ENCODE data around the gene PTRH2. TPM values are rescaled to one million over a fixed set of nuclear protein-coding genes. Genes with fewer than 3 reads are reported as not detected.

PTRH2 gene
- total and polyA plus RNA-seq, 2 donors = 23.2 to 25.9 TPM

GRCh38 chr17:59693582-59693981, 13.6 kb downstream of the PTRH2 start:
- Histone ChIP-seq H3K36me3 (ENCODE audit: control insufficient read depth in 2 of 2, insufficient read depth in 2 of 2, low read length in 1 of 2) (peaks cover 57 to 95% of the 10 kb centered on the region in 2 donors), H3K27me3 (ENCODE audit: control insufficient read depth in 2 of 2, insufficient read depth in 1 of 2, low read length in 1 of 2) (no peaks in the 10 kb centered on the region), H3K4me1 (ENCODE audit: control insufficient read depth in 2 of 2, insufficient read depth in 2 of 2, low read length in 2 of 2) (no peaks in the 10 kb centered on the region), H3K4me3 (ENCODE audit: low read length in 2 of 2) (no peak overlapping the region), H3K9me3 (ENCODE audit: control insufficient read depth in 2 of 2, insufficient read depth in 1 of 2, low read length in 1 of 2) (no peaks in the 10 kb centered on the region), H3K27ac (ENCODE audit: low read depth in 1 of 2, low read length in 1 of 2) (no peak overlapping the region)
- DNase-seq (ENCODE audit: low read depth in 6 of 9, low spot score in 9 of 9) = no peak
- WGBS = 98% methylated on average over 7 of the region's 7 CpGs

GRCh38 chr17:59688496-59688895, 18.7 kb downstream of the PTRH2 start:
- Histone ChIP-seq H3K4me3 (ENCODE audit: low read length in 2 of 2) (no peak overlapping the region), H3K36me3 (ENCODE audit: control insufficient read depth in 2 of 2, insufficient read depth in 2 of 2, low read length in 1 of 2) (peaks cover 39 to 97% of the 10 kb centered on the region in 2 donors), H3K27ac (ENCODE audit: low read depth in 1 of 2, low read length in 1 of 2) (no peak overlapping the region), H3K9me3 (ENCODE audit: control insufficient read depth in 2 of 2, insufficient read depth in 1 of 2, low read length in 1 of 2) (no peaks in the 10 kb centered on the region), H3K4me1 (ENCODE audit: control insufficient read depth in 2 of 2, insufficient read depth in 2 of 2, low read length in 2 of 2) (no peaks in the 10 kb centered on the region), H3K27me3 (ENCODE audit: control insufficient read depth in 2 of 2, insufficient read depth in 1 of 2, low read length in 1 of 2) (no peaks in the 10 kb centered on the region)
- whole genome bisulfite sequencing = 98% methylated on average over 2 of the region's 2 CpGs
- no peak for DNase-seq (ENCODE audit: low read depth in 6 of 9, low spot score in 9 of 9)

- DNase-seq (ENCODE audit: low read depth in 6 of 9, low spot score in 9 of 9) = no peak
- H3K9me3 ChIP-seq (ENCODE audit: control insufficient read depth in 2 of 2, insufficient read depth in 1 of 2, low read length in 1 of 2) = no peaks in the 10 kb centered on the region
- WGBS = 94% methylated on average over 1 of the region's 1 CpG
- H3K36me3 ChIP-seq (ENCODE audit: control insufficient read depth in 2 of 2, insufficient read depth in 2 of 2, low read length in 1 of 2) = peaks cover 35 to 98% of the 10 kb centered on the region in 2 donors
- H3K4me1 ChIP-seq (ENCODE audit: control insufficient read depth in 2 of 2, insufficient read depth in 2 of 2, low read length in 2 of 2) = no peaks in the 10 kb centered on the region
- H3K27ac ChIP-seq (ENCODE audit: low read depth in 1 of 2, low read length in 1 of 2) = no peak overlapping the region
- H3K27me3 ChIP-seq (ENCODE audit: control insufficient read depth in 2 of 2, insufficient read depth in 1 of 2, low read length in 1 of 2) = no peaks in the 10 kb centered on the region
- H3K4me3 ChIP-seq (ENCODE audit: low read length in 2 of 2) = no peak overlapping the region
Measured at GRCh38 chr17:59688008-59688407, 19.2 kb downstream of the PTRH2 start.

- no peaks in the 10 kb centered on the region for H3K9me3 ChIP-seq (ENCODE audit: control insufficient read depth in 2 of 2, insufficient read depth in 1 of 2, low read length in 1 of 2)
- peaks cover 33 to 96% of the 10 kb centered on the region in 2 donors for H3K36me3 ChIP-seq (ENCODE audit: control insufficient read depth in 2 of 2, insufficient read depth in 2 of 2, low read length in 1 of 2)
- no peaks in the 10 kb centered on the region for H3K4me1 ChIP-seq (ENCODE audit: control insufficient read depth in 2 of 2, insufficient read depth in 2 of 2, low read length in 2 of 2)
- no peak overlapping the region for H3K27ac ChIP-seq (ENCODE audit: low read depth in 1 of 2, low read length in 1 of 2)
- no peaks in the 10 kb centered on the region for H3K27me3 ChIP-seq (ENCODE audit: control insufficient read depth in 2 of 2, insufficient read depth in 1 of 2, low read length in 1 of 2)
- H3K4me3 ChIP-seq (ENCODE audit: low read length in 2 of 2) = no peak overlapping the region
- WGBS = 97% methylated on average over 6 of the region's 6 CpGs
- DNase-seq (ENCODE audit: low read depth in 6 of 9, low spot score in 9 of 9) = no peak
Measured at GRCh38 chr17:59684967-59685366, 22.3 kb downstream of the PTRH2 start.

DNA sequence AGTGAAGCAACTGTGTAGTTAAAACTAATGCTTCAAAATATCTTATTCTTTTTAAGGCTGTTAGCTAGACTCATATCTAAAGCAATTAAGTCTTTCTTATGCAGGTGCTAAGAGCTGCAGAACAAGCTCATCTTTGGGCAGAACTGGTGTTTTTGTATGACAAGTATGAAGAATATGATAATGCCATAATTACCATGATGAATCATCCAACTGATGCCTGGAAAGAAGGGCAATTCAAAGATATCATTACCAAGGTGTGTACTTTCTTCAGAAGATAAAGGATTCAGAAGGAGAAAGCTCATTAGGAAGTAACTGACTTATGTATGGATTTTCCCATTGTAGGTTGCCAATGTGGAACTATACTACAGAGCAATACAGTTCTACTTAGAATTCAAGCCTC, 23.9 kb downstream of the PTRH2 start:
- H3K4me1 ChIP-seq (ENCODE audit: control insufficient read depth in 2 of 2, insufficient read depth in 2 of 2, low read length in 2 of 2) = no peaks in the 10 kb centered on the region
- H3K4me3 ChIP-seq (ENCODE audit: low read length in 2 of 2) = no peak overlapping the region
- H3K36me3 ChIP-seq (ENCODE audit: control insufficient read depth in 2 of 2, insufficient read depth in 2 of 2, low read length in 1 of 2) = peaks cover 38 to 94% of the 10 kb centered on the region in 2 donors
- DNase-seq (ENCODE audit: low read depth in 6 of 9, low spot score in 9 of 9) = no peak
- H3K27ac ChIP-seq (ENCODE audit: low read depth in 1 of 2, low read length in 1 of 2) = no peak overlapping the region
- no peaks in the 10 kb centered on the region for H3K9me3 ChIP-seq (ENCODE audit: control insufficient read depth in 2 of 2, insufficient read depth in 1 of 2, low read length in 1 of 2)
- H3K27me3 ChIP-seq (ENCODE audit: control insufficient read depth in 2 of 2, insufficient read depth in 1 of 2, low read length in 1 of 2) = no peaks in the 10 kb centered on the region

DNA sequence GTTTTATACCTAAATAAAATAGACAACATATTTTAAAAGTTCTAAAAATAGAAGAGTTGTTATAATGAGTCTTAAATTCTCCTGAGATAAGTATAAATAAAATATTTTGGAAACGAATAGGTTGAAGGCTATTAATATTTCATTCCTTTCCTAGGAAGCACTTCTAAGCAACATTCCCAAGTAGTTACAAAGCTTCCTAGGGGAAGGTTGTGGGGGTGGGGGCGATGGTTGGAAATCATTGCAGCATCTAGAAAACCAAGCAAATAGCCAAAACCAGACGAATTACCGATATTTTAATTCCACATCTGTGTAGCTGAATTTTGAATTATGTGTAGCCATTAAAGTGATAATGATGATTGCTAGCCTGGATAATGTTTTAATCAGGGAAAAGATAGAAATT, 26.9 kb downstream of the PTRH2 start:
- Histone ChIP-seq H3K36me3 (ENCODE audit: control insufficient read depth in 2 of 2, insufficient read depth in 2 of 2, low read length in 1 of 2) (peaks cover 42 to 90% of the 10 kb centered on the region in 2 donors), H3K4me3 (ENCODE audit: low read length in 2 of 2) (no peak overlapping the region), H3K27me3 (ENCODE audit: control insufficient read depth in 2 of 2, insufficient read depth in 1 of 2, low read length in 1 of 2) (no peaks in the 10 kb centered on the region), H3K27ac (ENCODE audit: low read depth in 1 of 2, low read length in 1 of 2) (no peak overlapping the region), H3K4me1 (ENCODE audit: control insufficient read depth in 2 of 2, insufficient read depth in 2 of 2, low read length in 2 of 2) (no peaks in the 10 kb centered on the region), H3K9me3 (ENCODE audit: control insufficient read depth in 2 of 2, insufficient read depth in 1 of 2, low read length in 1 of 2) (no peaks in the 10 kb centered on the region)
- DNase-seq (ENCODE audit: low read depth in 6 of 9, low spot score in 9 of 9) = no peak
- WGBS = 99% methylated on average over 4 of the region's 4 CpGs

DNA sequence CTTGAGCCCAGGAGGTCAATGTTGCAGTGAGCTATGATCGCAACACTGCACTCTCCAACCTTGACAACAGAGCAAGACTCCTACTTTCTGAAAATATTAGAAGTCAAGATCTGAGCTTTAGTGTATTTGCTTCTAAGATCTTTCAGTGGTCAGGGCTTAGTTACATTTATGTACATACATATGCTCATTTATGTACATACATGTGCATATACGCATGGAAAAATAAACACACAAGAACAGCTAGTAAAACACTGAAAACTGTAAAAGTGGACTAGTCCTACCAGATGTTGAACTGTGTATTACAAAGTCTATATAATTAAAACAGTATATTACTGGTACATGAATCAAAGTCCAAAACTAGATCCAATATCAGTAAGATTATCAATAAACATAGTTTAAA, 28.3 kb downstream of the PTRH2 start:
- Histone ChIP-seq H3K4me1 (ENCODE audit: control insufficient read depth in 2 of 2, insufficient read depth in 2 of 2, low read length in 2 of 2) (no peaks in the 10 kb centered on the region), H3K27me3 (ENCODE audit: control insufficient read depth in 2 of 2, insufficient read depth in 1 of 2, low read length in 1 of 2) (no peaks in the 10 kb centered on the region), H3K36me3 (ENCODE audit: control insufficient read depth in 2 of 2, insufficient read depth in 2 of 2, low read length in 1 of 2) (peaks cover 34 to 89% of the 10 kb centered on the region in 2 donors), H3K4me3 (ENCODE audit: low read length in 2 of 2) (no peak overlapping the region), H3K27ac (ENCODE audit: low read depth in 1 of 2, low read length in 1 of 2) (no peak overlapping the region), H3K9me3 (ENCODE audit: control insufficient read depth in 2 of 2, insufficient read depth in 1 of 2, low read length in 1 of 2) (no peaks in the 10 kb centered on the region)
- WGBS = 67% methylated on average over 2 of the region's 2 CpGs
- no peak for DNase-seq (ENCODE audit: low read depth in 6 of 9, low spot score in 9 of 9)

GRCh38 chr17:59676716-59677115, 30.5 kb downstream of the PTRH2 start:
- Histone ChIP-seq H3K27ac (ENCODE audit: low read depth in 1 of 2, low read length in 1 of 2) (no peak overlapping the region), H3K36me3 (ENCODE audit: control insufficient read depth in 2 of 2, insufficient read depth in 2 of 2, low read length in 1 of 2) (peaks cover 29 to 84% of the 10 kb centered on the region in 2 donors), H3K4me3 (ENCODE audit: low read length in 2 of 2) (no peak overlapping the region), H3K27me3 (ENCODE audit: control insufficient read depth in 2 of 2, insufficient read depth in 1 of 2, low read length in 1 of 2) (no peaks in the 10 kb centered on the region), H3K9me3 (ENCODE audit: control insufficient read depth in 2 of 2, insufficient read depth in 1 of 2, low read length in 1 of 2) (no peaks in the 10 kb centered on the region), H3K4me1 (ENCODE audit: control insufficient read depth in 2 of 2, insufficient read depth in 2 of 2, low read length in 2 of 2) (no peaks in the 10 kb centered on the region)
- WGBS = 96% methylated on average over 7 of the region's 7 CpGs
- no peak for DNase-seq (ENCODE audit: low read depth in 6 of 9, low spot score in 9 of 9)

- no peak overlapping the region for H3K4me3 ChIP-seq (ENCODE audit: low read length in 2 of 2)
- H3K36me3 ChIP-seq (ENCODE audit: control insufficient read depth in 2 of 2, insufficient read depth in 2 of 2, low read length in 1 of 2) = peaks cover 19 to 83% of the 10 kb centered on the region in 2 donors
- no peaks in the 10 kb centered on the region for H3K27me3 ChIP-seq (ENCODE audit: control insufficient read depth in 2 of 2, insufficient read depth in 1 of 2, low read length in 1 of 2)
- 58% methylated on average over 1 of the region's 1 CpG for WGBS
- H3K27ac ChIP-seq (ENCODE audit: low read depth in 1 of 2, low read length in 1 of 2) = no peak overlapping the region
- H3K9me3 ChIP-seq (ENCODE audit: control insufficient read depth in 2 of 2, insufficient read depth in 1 of 2, low read length in 1 of 2) = no peaks in the 10 kb centered on the region
- DNase-seq (ENCODE audit: low read depth in 6 of 9, low spot score in 9 of 9) = no peak
- H3K4me1 ChIP-seq (ENCODE audit: control insufficient read depth in 2 of 2, insufficient read depth in 2 of 2, low read length in 2 of 2) = no peaks in the 10 kb centered on the region
Measured at GRCh38 chr17:59675231-59675630, 32.0 kb downstream of the PTRH2 start.

DNA sequence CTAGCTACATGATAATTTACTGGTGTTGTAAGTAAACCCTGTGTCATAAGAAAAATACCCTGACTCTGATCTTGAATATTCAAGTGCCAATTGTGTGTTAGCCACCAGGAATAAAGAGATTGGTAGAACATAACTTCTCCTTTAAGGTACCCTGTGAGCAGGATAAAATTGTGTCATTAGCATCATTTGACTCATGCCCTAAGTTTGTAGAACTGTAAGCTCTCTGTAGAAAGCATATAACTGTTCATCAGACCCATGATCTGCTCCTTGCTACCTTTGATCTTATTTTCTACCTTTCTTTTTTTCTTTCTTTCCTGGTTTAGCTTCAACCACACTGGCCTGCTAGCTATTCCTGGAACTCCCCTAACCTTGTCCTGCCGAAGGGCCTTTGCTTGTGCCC, 35.8 kb downstream of the PTRH2 start:
- H3K27ac ChIP-seq (ENCODE audit: low read depth in 1 of 2, low read length in 1 of 2) = no peak overlapping the region
- H3K4me3 ChIP-seq (ENCODE audit: low read length in 2 of 2) = no peak overlapping the region
- peaks cover 10 to 84% of the 10 kb centered on the region in 2 donors for H3K36me3 ChIP-seq (ENCODE audit: control insufficient read depth in 2 of 2, insufficient read depth in 2 of 2, low read length in 1 of 2)
- DNase-seq (ENCODE audit: low read depth in 6 of 9, low spot score in 9 of 9) = no peak
- H3K27me3 ChIP-seq (ENCODE audit: control insufficient read depth in 2 of 2, insufficient read depth in 1 of 2, low read length in 1 of 2) = no peaks in the 10 kb centered on the region
- WGBS = 98% methylated on average over 1 of the region's 1 CpG
- no peaks in the 10 kb centered on the region for H3K4me1 ChIP-seq (ENCODE audit: control insufficient read depth in 2 of 2, insufficient read depth in 2 of 2, low read length in 2 of 2)
- no peaks in the 10 kb centered on the region for H3K9me3 ChIP-seq (ENCODE audit: control insufficient read depth in 2 of 2, insufficient read depth in 1 of 2, low read length in 1 of 2)

Measured in thymus (tissue), 11 donors.